ENCODE results near the gene LDLRAD3. TPM values are rescaled to one million over a fixed set of nuclear protein-coding genes. Genes with fewer than 3 reads are reported as not detected.

The LDLRAD3 gene
- total RNA-seq, 1 experiment from 2014 or later = 28.1 TPM

GRCh38 chr11:36224209-36224882 lies 280.5 kb downstream of the LDLRAD3 start:
- ATAC-seq (no peak), DNase-seq (ENCODE audit: low read depth, low spot score) (no peak)
- Histone ChIP-seq H3K27ac (ENCODE audit: low read length) (no peak overlapping the region), H3K4me3 (ENCODE audit: low read depth in 2 of 2, low read length in 2 of 2) (no peak overlapping the region), H3K27me3 (ENCODE audit: control insufficient read depth, insufficient read depth, low read length) (no peaks in the 10 kb centered on the region), H3K36me3 (ENCODE audit: control insufficient read depth, insufficient read depth, low read length) (no peaks in the 10 kb centered on the region), H3K4me1 (ENCODE audit: control insufficient read depth, insufficient read depth, low read length) (no peaks in the 10 kb centered on the region), H3K9me3 (ENCODE audit: control insufficient read depth, insufficient read depth, low read depth, low read length) (peaks cover 9% of the 10 kb centered on the region; the same call in 1 of the 2 replicates)
- BruUV-seq (replicated peaks) = no TSS peak
- POLR2A ChIA-PET = no interaction called here
- intact Hi-C loops (cut with micrococcal nuclease; ENCODE audit: unreplicated experiment) = no loop called here
- TF ChIP-seq TCF7L2 (IDR thresholded peaks at IDR 0.05; ENCODE audit: low read depth, low read length) (no peak), POLR2AphosphoS5 (IDR thresholded peaks at IDR 0.05; ENCODE audit: low read depth, low read length) (no peak), CTCF (IDR thresholded peaks at IDR 0.05) (no peak), SIN3A (IDR thresholded peaks at IDR 0.05; ENCODE audit: borderline replicate concordance, insufficient read depth, low read depth, low read length) (no peak), REST (IDR thresholded peaks at IDR 0.05; ENCODE audit: insufficient read depth in 1 of 2, low read depth in 2 of 2, low read length in 1 of 2) (no peak)
- in situ Hi-C loops (cut with HindIII; ENCODE audit: low pct_unique_long_range_greater_than_20kb, low sequenced_read_pairs) = no loop called here
- CTCF ChIA-PET = no interaction called here

GRCh38 chr11:36227044-36227443 lies 283.2 kb downstream of the LDLRAD3 start:
- intact Hi-C loops (cut with micrococcal nuclease; ENCODE audit: unreplicated experiment) = no loop called here

More at GRCh38 chr11:36227044-36227443, 283.2 kb downstream of the LDLRAD3 start:
- Histone ChIP-seq H3K4me1 (ENCODE audit: control insufficient read depth, insufficient read depth, low read length) (no peaks in the 10 kb centered on the region), H3K27ac (ENCODE audit: low read length) (no peak overlapping the region), H3K36me3 (ENCODE audit: control insufficient read depth, insufficient read depth, low read length) (no peaks in the 10 kb centered on the region), H3K4me3 (ENCODE audit: low read depth in 2 of 2, low read length in 2 of 2) (no peak overlapping the region), H3K9me3 (ENCODE audit: control insufficient read depth, insufficient read depth, low read depth, low read length) (no peaks in the 10 kb centered on the region), H3K27me3 (ENCODE audit: control insufficient read depth, insufficient read depth, low read length) (no peaks in the 10 kb centered on the region)
- in situ Hi-C loops (cut with HindIII; ENCODE audit: low pct_unique_long_range_greater_than_20kb, low sequenced_read_pairs) = no loop called here
- CTCF ChIA-PET = no interaction called here
- DNase-seq (ENCODE audit: low read depth, low spot score) (no peak), ATAC-seq (no peak)
- POLR2A ChIA-PET = no interaction called here
- TF ChIP-seq POLR2AphosphoS5 (IDR thresholded peaks at IDR 0.05; ENCODE audit: low read depth, low read length) = no peak
- no peak for TF ChIP-seq SIN3A (IDR thresholded peaks at IDR 0.05; ENCODE audit: borderline replicate concordance, insufficient read depth, low read depth, low read length)
- TF ChIP-seq CTCF (IDR thresholded peaks at IDR 0.05) = no peak
- no peak for TF ChIP-seq REST (IDR thresholded peaks at IDR 0.05; ENCODE audit: insufficient read depth in 1 of 2, low read depth in 2 of 2, low read length in 1 of 2)
- no peak for TF ChIP-seq TCF7L2 (IDR thresholded peaks at IDR 0.05; ENCODE audit: low read depth, low read length)
- no TSS peak for BruUV-seq (replicated peaks)

Measured in Panc1 (cell line).